Measurements from ENCODE around the gene ZNF775.

ZNF775 gene

DNA sequence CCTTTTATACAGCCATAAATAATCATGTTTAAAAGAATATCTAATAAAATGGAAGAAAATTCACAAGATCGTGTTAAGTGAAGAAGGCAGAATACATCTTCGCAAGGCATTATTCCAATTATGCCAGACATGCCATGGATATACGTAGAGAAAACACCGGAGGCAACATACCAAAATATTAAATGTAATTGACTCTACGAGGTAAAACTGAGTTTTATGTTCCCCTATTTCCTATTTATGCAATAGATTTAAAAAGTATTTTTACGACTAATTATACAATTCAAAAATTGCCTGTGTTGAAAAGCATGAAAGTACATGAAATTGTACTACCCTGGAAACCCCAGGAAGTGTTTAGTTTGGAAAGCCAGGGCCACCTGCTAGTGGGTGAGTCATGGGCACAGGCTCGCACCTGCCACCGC lies 11.4 kb upstream of the ZNF775 start:
- no peak for DNase-seq
- intact Hi-C loops (cut with DNase I), result no loop called here

DNA sequence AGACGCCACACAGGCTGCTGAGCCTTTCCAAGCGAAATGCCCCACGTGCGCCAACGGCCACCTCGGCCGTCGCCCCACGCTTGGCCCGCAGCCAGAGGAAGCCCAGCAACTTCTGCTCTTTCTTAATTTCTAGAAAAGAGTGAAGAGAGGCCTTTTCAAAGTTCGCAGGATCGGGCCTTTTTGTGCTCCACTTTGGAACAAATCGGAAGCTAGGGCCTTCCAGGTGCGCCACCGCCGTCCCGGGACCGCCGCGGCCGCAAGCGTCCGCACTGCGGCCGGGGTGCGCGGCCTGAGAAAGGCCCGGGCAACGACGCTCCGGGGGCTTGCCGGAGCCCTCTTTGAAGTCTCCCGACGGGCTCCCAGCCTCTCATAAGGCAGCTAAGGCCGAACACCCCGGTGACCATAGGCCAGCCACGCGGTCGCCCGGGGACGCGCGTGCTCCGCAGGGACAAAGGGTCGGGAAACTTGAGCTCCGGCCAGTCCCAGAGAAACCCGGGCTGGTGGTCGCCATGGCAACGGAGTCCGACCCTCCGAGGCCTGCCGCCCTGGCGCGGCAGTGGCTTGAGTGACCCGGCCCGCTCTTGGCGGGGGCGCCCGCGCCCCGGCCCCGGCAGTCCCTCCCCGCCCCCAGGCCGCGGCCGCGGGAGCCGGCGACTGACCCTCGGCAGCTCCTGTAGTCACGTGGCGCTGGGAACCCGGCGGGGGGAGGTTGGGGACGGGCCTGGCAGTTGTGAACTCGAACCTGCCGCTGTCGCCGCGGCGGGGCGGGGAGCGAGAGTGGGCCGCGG lies 10.8 kb upstream of the ZNF775 start, which contains the start of gene REPIN1:
TSS of gene REPIN1 (plus strand) at position 727 of the 788 bp plus-strand sequence. CDS start 890 bp downstream, outside the sequence.
- intact Hi-C loops (cut with DNase I), result no loop called here
- peak; percentile 85 to 98 (median 92) for DNase-seq

DNA sequence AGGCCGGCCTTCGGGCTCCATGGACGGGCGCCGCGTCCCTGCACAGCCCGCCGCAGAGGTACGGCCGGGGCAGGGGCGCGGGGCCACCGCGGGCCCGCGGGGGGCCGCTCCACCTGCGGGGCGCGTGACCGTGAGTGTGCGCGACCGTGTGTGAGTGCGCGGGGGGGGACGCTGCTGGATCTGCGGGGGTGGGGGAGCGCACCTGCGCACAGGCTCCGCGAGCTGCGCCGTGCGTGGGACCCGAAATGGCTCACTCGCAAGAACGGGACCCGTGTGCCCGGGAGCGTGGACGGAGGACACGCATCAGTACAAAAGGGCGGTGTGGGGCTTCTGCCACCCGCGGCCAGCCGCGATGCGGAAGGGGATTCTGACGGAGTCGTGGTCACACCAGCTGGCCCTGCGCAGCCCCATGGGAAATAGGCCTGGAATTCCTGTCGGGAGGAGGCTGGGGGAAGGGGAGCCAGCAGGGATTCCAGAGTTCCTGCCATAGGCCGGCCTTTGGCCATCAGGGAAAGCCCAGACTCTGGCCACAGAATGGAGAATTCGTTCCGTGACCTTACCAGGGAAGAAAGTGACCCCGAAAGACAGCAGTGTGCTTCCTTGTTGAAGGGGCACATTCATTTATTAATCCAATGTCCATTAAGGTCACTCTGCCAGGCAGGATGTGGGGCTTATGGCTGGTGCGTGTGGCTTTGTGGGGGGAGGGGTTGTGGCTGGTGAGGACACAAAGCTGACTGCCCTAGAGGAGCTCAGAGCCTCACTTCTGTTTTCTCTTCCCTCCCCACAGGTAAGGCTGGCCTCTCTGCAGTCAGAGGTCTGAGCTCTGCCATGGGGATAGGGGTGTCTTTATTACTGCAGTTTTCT lies 10.0 kb upstream of the ZNF775 start:
- peak in 6 of 10 donors; percentile 46 to 92 (median 70) for DNase-seq

DNA sequence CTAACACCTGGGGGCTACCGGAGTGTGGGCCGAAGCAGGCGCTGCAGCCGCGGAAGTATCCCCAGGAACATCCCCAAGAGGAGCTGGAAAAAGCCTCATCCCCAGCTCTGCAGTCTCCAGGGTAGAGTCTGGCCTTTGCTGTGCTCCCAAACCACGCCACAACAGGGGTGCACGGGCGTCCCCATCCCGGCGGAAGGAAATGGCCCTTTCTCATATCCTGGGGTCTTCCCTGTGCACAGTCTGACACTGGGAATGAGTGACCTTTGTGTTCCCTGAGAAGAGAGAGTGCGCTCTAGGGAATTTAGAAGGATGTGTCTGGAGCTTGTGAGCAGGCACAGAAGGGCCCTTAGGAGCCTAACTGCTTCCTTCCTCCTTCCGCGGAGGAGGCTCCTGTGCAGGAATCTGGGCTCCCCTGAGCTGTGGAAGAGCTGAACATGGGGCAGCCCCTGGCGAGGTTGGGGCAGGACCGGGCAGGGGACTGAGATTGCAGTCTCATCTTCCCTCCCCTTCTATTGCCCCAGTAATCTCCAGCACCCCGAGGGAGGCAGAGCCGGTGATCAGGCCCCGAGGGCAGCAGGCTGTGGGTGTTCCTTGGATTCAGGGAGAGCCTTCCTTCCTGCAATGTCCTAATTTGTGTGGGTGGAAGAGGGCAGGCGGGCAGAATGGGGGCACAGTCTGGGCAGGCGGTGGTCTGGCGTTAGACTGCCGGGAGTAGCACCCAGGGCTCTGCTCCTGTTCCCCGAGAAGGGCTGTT lies 9.2 kb upstream of the ZNF775 start:
- peak in 1 of 10 donors; percentile 64 for DNase-seq
- intact Hi-C loops (cut with DNase I), result no loop called here

More for the DNA sequence above, 10.0 kb upstream of the ZNF775 start:
- intact Hi-C loops (cut with DNase I), result no loop called here

DNA sequence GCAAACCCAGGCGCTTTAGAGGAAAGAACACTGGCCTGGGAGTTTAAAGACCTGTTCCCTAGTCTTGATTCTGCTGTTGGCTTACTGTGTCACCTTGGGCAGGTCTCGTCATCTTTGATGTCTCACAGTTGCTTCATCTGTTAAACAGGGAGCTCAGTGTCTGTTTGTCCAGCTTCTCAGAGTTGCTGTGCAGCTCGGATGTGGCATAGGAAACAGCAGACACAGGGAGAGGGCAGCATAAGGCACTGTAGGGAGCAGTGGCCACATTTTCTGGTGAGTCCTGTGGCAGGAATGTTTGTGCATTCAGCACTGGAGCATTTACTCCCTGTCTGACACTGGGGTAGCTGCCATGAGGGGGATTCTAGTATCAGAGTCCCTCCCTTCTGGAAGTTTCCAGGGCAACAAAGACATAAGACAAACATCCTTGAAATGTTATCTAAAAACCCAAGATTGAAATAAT lies 8.5 kb upstream of the ZNF775 start:
- DNase-seq, result no peak
- intact Hi-C loops (cut with DNase I), result no loop called here

DNA sequence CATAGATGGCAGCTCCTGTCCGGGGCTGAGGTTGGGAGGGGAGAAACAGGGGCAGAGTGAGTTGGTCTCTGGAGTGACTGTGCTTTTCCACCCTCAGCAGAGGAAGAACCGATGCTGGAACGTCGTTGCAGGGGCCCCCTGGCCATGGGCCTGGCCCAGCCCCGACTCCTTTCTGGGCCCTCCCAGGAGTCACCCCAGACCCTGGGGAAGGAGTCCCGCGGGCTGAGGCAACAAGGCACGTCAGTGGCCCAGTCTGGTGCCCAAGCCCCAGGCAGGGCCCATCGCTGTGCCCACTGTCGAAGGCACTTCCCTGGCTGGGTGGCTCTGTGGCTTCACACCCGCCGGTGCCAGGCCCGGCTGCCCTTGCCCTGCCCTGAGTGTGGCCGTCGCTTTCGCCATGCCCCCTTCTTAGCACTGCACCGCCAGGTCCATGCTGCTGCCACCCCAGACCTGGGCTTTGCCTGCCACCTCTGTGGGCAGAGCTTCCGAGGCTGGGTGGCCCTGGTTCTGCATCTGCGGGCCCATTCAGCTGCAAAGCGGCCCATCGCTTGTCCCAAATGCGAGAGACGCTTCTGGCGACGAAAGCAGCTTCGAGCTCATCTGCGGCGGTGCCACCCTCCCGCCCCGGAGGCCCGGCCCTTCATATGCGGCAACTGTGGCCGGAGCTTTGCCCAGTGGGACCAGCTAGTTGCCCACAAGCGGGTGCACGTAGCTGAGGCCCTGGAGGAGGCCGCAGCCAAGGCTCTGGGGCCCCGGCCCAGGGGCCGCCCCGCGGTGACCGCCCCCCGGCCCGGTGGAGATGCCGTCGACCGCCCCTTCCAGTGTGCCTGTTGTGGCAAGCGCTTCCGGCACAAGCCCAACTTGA lies 7.8 kb upstream of the ZNF775 start:
- peak in 1 of 10 donors; percentile 81 for DNase-seq
- intact Hi-C loops (cut with DNase I), result no loop called here

DNA sequence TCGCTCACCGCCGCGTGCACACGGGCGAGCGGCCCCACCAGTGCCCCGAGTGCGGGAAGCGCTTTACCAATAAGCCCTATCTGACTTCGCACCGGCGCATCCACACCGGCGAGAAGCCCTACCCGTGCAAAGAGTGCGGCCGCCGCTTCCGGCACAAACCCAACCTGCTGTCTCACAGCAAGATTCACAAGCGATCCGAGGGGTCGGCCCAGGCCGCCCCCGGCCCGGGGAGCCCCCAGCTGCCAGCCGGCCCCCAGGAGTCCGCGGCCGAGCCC lies 7.2 kb upstream of the ZNF775 start:
- DNase-seq, result peak in 1 of 10 donors; percentile 73
- intact Hi-C loops (cut with DNase I), result no loop called here

DNA sequence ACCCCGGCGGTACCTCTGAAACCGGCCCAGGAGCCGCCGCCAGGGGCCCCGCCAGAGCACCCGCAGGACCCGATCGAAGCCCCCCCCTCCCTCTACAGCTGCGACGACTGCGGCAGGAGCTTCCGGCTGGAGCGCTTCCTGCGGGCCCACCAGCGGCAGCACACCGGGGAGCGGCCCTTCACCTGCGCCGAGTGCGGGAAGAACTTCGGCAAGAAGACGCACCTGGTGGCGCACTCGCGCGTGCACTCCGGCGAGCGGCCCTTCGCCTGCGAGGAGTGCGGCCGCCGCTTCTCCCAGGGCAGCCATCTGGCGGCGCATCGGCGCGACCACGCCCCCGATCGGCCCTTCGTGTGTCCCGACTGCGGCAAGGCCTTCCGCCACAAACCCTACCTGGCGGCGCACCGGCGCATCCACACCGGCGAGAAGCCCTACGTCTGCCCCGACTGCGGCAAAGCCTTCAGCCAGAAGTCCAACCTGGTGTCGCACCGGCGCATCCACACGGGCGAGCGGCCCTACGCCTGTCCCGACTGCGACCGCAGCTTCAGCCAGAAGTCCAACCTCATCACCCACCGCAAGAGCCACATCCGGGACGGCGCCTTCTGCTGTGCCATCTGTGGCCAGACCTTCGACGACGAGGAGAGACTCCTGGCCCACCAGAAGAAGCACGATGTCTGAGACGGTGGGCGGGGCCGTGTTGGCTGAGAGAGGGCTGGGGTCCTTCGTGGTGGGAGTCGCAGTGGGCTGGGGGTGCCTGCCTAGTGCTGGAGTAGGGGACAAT lies 6.7 kb upstream of the ZNF775 start:
- DNase-seq, result peak in 1 of 10 donors; percentile 81
- intact Hi-C loops (cut with DNase I), result no loop called here

DNA sequence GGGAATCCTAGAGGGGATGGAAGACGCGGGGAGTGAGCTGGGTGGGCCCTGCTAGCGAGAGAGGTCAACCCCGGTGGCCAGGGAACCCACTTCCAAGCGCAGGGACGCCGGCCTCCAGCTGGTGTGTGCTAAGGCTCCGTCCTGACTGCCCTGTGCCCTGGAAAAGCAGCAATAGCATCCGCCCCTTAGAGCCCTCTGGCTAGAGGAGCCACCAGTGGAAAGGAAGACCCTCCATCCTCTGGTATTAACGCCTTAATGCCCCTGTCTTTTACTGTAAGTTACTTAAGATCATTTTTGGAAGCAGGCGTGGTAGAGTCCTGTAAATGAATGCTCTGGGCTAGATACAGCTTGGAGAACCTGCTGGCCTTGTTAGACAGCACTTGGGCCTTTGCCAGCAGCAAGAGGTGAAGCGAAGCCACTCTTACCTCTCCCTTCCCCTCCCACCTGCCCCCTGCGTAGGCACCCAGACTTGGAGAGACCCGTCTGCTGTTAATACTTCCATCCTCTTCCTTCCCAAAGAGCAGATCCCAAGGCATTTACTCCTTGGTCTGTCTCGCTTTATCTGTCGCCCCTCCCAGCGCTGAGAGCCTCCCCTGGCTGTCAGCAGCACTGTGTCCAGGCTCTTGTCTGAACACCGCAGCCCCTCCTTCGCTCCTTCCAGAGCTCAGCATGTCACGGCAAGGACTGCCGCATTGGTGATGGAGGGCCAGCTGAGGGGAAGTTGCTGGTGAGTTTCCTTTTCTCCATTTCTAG lies 5.9 kb upstream of the ZNF775 start:
- DNase-seq, result peak in 1 of 10 donors; percentile 77
- intact Hi-C loops (cut with DNase I), result no loop called here

DNA sequence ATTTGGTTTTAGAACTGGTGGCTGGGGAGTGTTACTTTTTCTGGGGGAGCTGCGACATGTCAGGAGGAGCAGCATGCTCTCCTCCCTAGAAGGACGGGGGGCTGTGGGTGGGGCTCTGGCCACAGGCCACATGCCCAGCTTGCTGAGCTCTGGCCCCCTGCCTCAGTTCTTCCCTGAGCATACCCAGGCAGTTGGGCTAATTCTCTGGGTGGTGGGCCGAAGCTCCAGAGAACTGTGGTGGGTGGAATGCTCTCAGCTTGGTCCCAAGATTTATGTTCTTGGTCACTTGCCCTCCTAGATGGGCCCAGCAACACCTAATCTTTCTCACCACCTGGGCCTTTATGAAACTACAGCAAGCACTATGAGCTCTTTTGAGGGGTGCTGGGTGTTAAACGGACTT lies 5.1 kb upstream of the ZNF775 start:
- DNase-seq, result peak in 1 of 10 donors; percentile 57
- intact Hi-C loops (cut with DNase I), result no loop called here

DNA sequence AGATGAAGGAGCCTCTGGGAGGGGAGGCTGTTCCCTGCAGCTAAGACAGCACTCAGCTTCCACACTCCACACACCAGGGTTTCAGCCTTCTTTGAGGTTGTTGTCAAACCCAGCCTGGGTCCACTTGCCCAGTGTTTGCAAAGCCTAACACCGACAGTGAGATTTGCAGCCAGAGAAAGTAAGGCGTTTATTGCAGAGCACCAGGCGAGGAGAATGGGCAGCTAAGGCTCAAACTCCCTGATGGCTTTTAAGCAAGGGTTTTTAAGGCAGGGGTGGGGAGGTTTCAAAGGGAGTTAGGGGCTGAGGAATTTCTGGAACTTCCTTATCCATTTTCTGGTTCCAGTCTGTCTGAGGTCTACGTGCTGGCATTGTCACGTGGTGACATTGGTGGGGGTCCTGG lies 4.7 kb upstream of the ZNF775 start:
- peak in 1 of 10 donors; percentile 54 for DNase-seq
- intact Hi-C loops (cut with DNase I), result no loop called here

DNA sequence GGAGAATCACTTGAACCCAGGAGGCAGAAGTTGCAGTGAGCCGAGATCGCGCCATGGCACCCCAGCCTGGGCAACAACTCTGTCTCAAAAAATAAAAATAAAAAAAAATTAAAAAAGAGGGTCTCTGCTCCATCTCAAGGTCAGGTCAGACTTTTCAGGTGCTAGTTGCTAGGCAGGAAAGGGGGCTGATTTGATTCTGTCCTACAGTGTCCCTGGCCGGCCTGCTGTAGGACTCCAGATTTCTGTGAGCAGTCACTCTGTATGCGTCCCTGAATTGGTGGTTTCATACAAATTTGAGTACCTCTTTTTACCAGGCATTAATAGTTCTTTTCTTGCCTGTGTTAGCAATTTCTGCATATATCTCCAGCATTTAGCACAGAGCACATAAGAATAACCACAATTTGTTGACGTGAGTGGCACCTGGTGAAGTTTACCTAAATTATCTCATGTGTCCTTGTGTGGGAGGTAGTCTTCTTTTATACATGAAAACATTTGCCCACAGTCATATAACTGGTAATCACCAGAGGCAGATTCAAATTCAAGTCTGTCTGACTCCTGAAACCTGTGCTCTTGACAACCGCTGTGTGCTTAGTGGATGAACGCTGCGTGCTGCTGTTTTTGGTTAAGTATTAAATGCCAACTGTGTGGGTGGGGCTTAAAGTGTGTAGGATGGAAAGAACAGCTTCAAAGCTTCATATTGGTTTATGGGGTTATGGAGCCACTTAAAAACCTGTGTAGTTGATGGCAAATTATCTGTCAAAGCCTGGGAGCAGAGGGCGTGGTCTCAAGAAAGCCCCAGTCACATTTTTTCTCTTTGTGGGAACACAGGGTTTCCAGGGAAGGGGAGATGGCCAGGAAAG lies 3.2 kb upstream of the ZNF775 start:
- intact Hi-C loops (cut with DNase I), result no loop called here

DNA sequence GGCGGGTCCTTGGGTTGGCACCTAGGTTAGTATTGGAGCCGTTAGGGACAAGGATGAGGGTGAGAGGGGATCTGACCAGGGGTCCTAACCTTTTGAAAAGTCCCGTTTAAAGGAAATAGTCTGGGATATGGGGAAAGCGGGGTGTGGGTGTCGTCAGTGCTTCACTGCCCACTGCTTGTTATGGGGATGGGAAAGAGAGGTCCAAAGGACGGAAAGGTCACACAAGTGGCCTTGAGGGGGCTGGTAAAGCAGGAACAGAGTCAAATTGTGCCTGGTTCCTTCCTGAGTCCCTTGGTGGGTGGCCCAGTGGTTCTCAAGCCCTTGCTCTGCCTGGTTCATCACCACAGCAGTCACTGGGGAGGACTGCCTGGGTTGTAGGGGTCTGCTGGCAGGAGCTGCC lies 2.6 kb upstream of the ZNF775 start:
- intact Hi-C loops (cut with DNase I), result no loop called here

More for the DNA sequence above, 3.2 kb upstream of the ZNF775 start:
- DNase-seq, result peak in 2 of 10 donors; percentile 11 to 75

DNA sequence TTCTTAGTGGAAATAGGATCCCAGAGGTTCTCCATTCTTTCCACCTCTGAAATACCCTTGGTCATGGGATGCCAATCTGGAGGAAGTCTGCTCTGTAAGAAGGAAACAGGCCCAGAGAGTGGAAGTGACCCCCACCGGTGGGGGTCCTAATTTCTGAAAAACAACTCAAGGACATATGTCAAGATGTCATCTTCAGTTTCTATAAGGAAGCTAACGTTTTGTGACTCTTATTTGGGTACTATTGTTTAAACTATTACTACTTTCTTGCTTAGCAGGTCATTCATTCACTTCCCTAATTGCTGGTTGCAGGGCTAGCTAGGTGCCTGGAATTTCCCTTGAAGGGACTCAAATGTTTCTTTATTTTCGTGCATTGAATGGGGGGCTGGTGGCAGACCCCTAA lies 1.9 kb upstream of the ZNF775 start:
- no peak for DNase-seq
- intact Hi-C loops (cut with DNase I), result no loop called here

More for the DNA sequence above, 2.6 kb upstream of the ZNF775 start:
- no peak for DNase-seq

DNA sequence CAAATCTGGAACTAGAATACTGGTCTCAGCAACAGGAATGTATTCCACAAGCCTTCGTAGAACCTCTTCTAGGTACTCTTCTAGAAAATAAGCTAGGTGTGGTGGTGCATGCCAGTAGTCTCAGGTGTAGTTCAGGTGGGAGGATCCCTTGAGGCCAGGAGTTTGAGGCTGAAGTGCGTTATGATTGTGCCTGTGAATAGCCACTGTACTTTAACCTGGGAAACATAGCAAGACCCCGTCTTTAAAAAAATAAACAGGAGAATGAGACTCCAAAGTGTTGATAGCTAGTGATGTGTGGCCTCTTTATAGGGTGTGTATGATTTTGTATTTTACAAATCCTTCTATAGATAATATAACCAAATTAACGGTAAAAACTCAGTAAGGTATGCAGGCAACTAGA lies 1.5 kb upstream of the ZNF775 start:
- intact Hi-C loops (cut with DNase I), result no loop called here
- no peak for DNase-seq

DNA sequence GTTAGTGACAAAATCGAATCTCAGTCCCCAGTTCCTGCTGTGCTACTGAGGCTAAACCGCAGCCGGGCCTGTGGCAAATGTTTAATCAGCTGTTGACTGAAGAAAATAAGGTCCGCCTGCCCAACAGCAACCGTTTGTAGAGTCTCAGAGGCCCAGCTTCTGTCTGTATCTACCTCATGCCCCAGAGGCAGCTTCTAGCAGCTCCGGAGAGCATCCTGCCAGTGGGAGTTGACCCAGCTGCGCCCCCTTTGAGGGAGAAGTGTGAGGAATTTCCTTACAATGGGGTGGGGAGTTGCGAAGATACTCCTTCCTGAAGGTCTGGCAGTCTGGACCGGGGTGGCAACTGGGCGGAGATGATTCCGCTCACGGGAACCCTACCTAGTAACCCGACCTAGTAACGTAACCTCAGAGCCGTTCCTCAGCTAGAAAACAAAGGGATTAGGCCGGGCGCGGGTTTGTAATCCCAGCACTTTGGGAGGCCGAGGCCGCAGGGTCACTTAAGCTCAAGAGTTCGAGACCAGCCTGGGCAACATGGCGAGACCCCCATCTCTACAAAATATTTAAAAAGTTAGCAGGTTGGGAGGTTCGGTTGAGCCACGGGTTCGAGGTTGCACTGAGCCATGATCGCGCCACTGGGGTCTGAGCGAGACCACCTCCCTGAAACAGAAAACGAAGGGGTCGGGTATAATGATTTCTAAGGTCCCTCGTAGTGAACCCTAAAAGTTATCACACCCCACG lies 846 bp upstream of the ZNF775 start:
- peak in 4 of 10 donors; percentile 36 to 90 (median 44) for DNase-seq
- intact Hi-C loops (cut with DNase I), result no loop called here

Measured in posterior cingulate gyrus (tissue), 11 donors.